NT2/D1 (cell line): ENCODE results near the gene CDH13.

Experiments used
- SUZ12 ChIP-seq: IDR thresholded peaks from 2 replicates; pipeline ENCODE4 v1.6.1; 2011; ENCODE audit not compliant: insufficient read length, insufficient read depth; ENCODE audit errors: extremely low read depth
- YY1 ChIP-seq: IDR thresholded peaks from 2 replicates; pipeline ENCODE4 v1.6.1; 2011; ENCODE audit not compliant: insufficient read length, insufficient read depth
- ZNF274 ChIP-seq: IDR thresholded peaks from 2 replicates; pipeline ENCODE4 v1.6.1; 2011; ENCODE audit warnings: mild to moderate bottlenecking, low read depth, low read length

- TF ChIP-seq ZNF274 (no peak), SUZ12 (no peak), YY1 (no peak)
Measured at GRCh38 chr16:83220066-83220465, 593.3 kb downstream of the CDH13 start.
